GM13977 (cell line): ENCODE results near the gene KRT12.

Experiments
- DNase-seq: peaks from one replicate; pipeline ENCODE4 v3.0.0; 2012; ENCODE audit warnings: low spot score
- CTCF ChIP-seq: IDR thresholded peaks from 2 replicates; pipeline ENCODE4 v1.5.1; 2012; ENCODE audit warnings: mild to moderate bottlenecking, control low read depth; ENCODE audit not compliant: insufficient read depth; ENCODE audit errors: extremely low read depth, missing control alignments
- in situ Hi-C: fragments of 300-500 bp; cut with MboI; formaldehyde crosslinking; loops from one replicate; pipeline ENCODE4 v1.12.0; 2022; ENCODE audit warnings: low sequenced_read_pairs, low pct_unique_long_range_greater_than_20kb, mixed read lengths, inconsistent platforms; ENCODE audit not compliant: unreplicated experiment

Gene KRT12

GRCh38 chr17:40839194-40839593 lies 27.8 kb downstream of the KRT12 start:
- in situ Hi-C loops = no loop called here
- DNase-seq = no peak
- TF ChIP-seq CTCF = no peak

DNA sequence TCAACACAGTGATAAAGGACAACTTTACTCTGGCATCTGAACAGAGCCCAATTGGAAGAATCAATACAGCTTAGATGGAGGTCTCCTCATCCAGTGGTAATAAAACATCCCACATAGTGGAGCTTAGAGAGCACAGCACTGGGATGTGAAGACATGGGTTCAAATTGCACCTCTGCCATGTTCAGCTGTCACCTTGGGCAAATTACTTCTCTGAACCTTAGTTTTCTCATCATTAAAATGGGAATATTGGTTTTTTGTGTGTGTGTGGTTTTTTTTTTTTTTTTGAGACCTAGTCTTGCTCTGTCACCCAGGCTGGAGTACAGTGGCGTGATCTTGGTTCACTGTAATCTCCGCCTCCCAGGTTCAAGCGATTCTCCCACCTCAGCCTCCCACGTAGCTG lies 31.0 kb downstream of the KRT12 start:
- in situ Hi-C loops = no loop called here
- TF ChIP-seq CTCF = no peak
- no peak for DNase-seq

GRCh38 chr17:40833882-40834281 lies 33.1 kb downstream of the KRT12 start:
- DNase-seq = no peak
- in situ Hi-C loops = no loop called here
- TF ChIP-seq CTCF = no peak

DNA sequence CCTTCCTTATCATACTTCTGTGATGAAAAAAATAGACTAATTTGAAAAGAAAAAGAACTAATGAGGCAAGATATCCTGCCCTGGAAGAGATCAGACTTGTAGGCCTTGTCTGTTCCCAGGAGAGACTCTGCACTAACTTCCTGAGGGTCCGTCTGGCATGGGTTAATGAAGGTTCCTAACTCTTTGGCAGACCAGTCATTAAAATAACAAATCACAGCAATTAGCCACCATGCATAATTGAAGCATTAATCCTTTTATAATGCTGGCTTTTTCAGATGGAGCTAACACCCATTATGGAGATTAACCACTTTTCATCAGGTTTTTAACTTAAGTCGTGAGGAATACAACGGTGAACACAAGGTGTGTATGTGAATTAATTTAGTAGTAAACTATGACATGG lies 34.2 kb downstream of the KRT12 start:
- in situ Hi-C loops = no loop called here
- no peak for TF ChIP-seq CTCF
- no peak for DNase-seq

GRCh38 chr17:40830085-40830776 lies 36.8 kb downstream of the KRT12 start:
- in situ Hi-C loops = no loop called here
- TF ChIP-seq CTCF = no peak
- DNase-seq = no peak

DNA sequence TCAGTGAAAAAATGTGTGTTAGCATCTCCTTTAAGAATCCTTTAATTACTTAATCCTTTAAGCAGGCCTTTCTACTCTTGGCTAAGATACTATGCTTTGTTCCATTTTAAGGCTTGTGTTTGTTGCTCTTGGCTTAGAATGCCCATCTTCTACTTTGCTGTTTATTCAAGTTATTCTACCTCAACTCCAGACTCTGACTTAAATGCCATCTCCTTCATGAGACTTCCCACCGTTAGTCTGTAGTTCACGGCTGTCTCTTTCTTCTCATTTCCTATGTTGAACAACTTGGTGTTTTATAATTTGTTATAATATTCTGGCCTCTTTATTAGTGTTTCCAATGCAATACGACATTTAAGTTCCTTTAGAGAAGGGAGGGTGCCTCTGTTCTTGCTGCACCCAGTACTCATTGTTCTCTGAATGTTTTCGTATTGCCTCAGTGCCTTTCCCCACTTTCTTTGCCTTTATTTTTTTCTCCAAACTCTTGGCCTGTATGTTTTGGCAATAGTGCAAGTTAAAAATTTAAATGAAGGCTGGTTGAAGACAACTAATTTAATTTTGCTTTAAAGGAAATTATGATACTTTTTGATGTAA lies 38.5 kb downstream of the KRT12 start:
- TF ChIP-seq CTCF = no peak
- in situ Hi-C loops = no loop called here
- DNase-seq = no peak
